ENCODE measurements around the gene RTEL1.
A peak's percentile ranks its signal among the peaks of the same experiment; 100 is the strongest.

Gene RTEL1

DNA sequence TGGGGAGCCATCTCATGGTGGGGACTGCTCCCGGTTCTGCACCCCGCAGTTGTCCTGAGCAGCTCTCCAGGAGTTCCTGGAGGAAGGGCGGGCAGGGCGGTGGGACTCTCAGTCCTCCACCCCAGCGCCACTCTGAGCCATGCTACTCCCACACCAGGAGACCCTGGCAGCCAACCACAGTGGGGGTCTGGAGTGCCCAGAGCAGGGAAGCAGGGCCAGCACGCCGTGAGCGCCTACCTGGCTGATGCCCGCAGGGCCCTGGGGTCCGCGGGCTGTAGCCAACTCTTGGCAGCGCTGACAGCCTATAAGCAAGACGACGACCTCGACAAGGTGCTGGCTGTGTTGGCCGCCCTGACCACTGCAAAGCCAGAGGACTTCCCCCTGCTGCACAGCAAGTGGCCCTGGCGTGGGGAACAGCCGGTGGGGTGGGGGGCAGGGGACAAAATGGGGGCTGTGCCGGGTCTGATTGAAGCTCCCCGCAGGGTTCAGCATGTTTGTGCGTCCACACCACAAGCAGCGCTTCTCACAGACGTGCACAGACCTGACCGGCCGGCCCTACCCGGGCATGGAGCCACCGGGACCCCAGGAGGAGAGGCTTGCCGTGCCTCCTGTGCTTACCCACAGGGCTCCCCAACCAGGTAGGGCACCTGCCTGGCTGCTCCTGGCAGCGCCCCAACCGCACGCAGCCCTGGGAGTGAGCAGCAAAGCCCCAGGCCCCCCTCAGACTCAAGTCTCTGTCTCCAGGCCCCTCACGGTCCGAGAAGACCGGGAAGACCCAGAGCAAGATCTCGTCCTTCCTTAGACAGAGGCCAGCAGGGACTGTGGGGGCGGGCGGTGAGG, 36.7 kb downstream of the RTEL1 start:
- Histone ChIP-seq H3K36me3 (replicated peaks) (no peaks in the 10 kb centered on the region), H3K4me3 (ENCODE audit: low read depth, low read length) (no peak overlapping the region), H3K27me3 (replicated peaks) (no peaks in the 10 kb centered on the region), H3K27ac (no peak overlapping the region)
- DNase-seq: no peak
- in situ Hi-C loops (cut with HindIII; ENCODE audit: low pct_ligation_motif_present, low sequenced_read_pairs): loop anchor here (25.0 kb wide), 1 partner anchor 108 kb away; no protein-coding TSS in a partner anchor
- TF ChIP-seq, protein P1, sequence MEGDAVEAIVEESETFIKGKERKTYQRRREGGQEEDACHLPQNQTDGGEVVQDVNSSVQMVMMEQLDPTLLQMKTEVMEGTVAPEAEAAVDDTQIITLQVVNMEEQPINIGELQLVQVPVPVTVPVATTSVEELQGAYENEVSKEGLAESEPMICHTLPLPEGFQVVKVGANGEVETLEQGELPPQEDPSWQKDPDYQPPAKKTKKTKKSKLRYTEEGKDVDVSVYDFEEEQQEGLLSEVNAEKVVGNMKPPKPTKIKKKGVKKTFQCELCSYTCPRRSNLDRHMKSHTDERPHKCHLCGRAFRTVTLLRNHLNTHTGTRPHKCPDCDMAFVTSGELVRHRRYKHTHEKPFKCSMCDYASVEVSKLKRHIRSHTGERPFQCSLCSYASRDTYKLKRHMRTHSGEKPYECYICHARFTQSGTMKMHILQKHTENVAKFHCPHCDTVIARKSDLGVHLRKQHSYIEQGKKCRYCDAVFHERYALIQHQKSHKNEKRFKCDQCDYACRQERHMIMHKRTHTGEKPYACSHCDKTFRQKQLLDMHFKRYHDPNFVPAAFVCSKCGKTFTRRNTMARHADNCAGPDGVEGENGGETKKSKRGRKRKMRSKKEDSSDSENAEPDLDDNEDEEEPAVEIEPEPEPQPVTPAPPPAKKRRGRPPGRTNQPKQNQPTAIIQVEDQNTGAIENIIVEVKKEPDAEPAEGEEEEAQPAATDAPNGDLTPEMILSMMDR (IDR thresholded peaks at IDR 0.05; ENCODE audit: low read depth, low read length, missing control alignments): no peak

DNA sequence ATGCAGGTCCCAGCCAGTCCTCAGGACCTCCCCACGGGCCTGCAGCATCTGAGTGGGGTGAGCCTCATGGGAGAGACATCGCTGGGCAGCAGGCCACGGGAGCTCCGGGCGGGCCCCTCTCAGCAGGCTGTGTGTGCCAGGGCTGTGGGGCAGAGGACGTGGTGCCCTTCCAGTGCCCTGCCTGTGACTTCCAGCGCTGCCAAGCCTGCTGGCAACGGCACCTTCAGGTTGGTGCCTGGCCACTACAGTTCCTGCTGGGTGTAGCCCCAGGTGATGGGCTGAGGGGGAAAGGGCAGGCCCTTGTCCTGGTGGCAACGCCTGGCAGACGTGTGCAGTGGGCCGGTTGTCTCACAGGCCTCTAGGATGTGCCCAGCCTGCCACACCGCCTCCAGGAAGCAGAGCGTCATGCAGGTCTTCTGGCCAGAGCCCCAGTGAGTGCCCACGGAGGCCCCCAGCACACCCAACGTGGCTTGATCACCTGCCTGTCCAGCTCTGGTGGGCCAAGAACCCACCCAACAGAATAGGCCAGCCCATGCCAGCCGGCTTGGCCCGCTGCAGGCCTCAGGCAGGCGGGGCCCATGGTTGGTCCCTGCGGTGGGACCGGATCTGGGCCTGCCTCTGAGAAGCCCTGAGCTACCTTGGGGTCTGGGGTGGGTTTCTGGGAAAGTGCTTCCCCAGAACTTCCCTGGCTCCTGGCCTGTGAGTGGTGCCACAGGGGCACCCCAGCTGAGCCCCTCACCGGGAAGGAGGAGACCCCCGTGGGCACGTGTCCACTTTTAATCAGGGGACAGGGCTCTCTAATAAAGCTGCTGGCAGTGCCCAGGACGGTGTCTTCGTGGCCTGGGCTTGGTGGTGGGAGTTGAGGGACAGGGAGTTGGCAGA, 37.6 kb downstream of the RTEL1 start:
- Histone ChIP-seq H3K4me3 (ENCODE audit: low read depth, low read length) (no peak overlapping the region), H3K36me3 (replicated peaks) (peaks cover 3% of the 10 kb centered on the region), H3K27ac (no peak overlapping the region), H3K27me3 (replicated peaks) (no peaks in the 10 kb centered on the region)
- DNase-seq: no peak
- in situ Hi-C loops (cut with HindIII; ENCODE audit: low pct_ligation_motif_present, low sequenced_read_pairs): loop anchor here (25.0 kb wide), 1 partner anchor 108 kb away; no protein-coding TSS in a partner anchor
- TF ChIP-seq, protein P1 (IDR thresholded peaks at IDR 0.05; ENCODE audit: low read depth, low read length, missing control alignments): no peak

GRCh38 chr20:63696306-63696627, 38.2 kb downstream of the RTEL1 start:
- TF ChIP-seq, protein P1 (IDR thresholded peaks at IDR 0.05; ENCODE audit: low read depth, low read length, missing control alignments): no peak
- no peak for DNase-seq
- Histone ChIP-seq H3K36me3 (replicated peaks) (peaks cover 3% of the 10 kb centered on the region), H3K4me3 (ENCODE audit: low read depth, low read length) (peak overlapping the region; percentile 63), H3K27me3 (replicated peaks) (no peaks in the 10 kb centered on the region), H3K27ac (no peak overlapping the region)
- in situ Hi-C loops (cut with HindIII; ENCODE audit: low pct_ligation_motif_present, low sequenced_read_pairs): loop anchor here (25.0 kb wide), 1 partner anchor 109 kb away; no protein-coding TSS in a partner anchor

DNA sequence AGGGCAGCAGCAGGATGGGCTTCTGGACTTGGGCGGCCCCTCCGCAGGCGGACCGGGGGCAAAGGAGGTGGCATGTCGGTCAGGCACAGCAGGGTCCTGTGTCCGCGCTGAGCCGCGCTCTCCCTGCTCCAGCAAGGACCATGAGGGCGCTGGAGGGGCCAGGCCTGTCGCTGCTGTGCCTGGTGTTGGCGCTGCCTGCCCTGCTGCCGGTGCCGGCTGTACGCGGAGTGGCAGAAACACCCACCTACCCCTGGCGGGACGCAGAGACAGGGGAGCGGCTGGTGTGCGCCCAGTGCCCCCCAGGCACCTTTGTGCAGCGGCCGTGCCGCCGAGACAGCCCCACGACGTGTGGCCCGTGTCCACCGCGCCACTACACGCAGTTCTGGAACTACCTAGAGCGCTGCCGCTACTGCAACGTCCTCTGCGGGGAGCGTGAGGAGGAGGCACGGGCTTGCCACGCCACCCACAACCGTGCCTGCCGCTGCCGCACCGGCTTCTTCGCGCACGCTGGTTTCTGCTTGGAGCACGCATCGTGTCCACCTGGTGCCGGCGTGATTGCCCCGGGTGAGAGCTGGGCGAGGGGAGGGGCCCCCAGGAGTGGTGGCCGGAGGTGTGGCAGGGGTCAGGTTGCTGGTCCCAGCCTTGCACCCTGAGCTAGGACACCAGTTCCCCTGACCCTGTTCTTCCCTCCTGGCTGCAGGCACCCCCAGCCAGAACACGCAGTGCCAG, 38.7 kb downstream of the RTEL1 start, which contains the start of gene TNFRSF6B:
TNFRSF6B (plus strand) TSS at position 25 of the 729 bp plus-strand sequence; CDS start at position 141, 116 bp downstream.
- peak within 1 kb of the TSS; percentile 12 for H3K27ac ChIP-seq
- peaks cover 3% of the 10 kb centered on the region for H3K36me3 ChIP-seq (replicated peaks)
- no peak for DNase-seq
- TF ChIP-seq, protein P1 (IDR thresholded peaks at IDR 0.05; ENCODE audit: low read depth, low read length, missing control alignments): no peak
- H3K4me3 ChIP-seq (ENCODE audit: low read depth, low read length): peak within 1 kb of the TSS; percentile 63
- in situ Hi-C loops (cut with HindIII; ENCODE audit: low pct_ligation_motif_present, low sequenced_read_pairs): loop anchor here (25.0 kb wide), 1 partner anchor 109 kb away; no protein-coding TSS in a partner anchor
- no peaks in the 10 kb centered on the region for H3K27me3 ChIP-seq (replicated peaks)

GRCh38 chr20:63697357-63697867, 39.3 kb downstream of the RTEL1 start:
- Histone ChIP-seq H3K36me3 (replicated peaks) (peaks cover 3% of the 10 kb centered on the region), H3K27ac (peak overlapping the region; percentile 90), H3K27me3 (replicated peaks) (no peaks in the 10 kb centered on the region), H3K4me3 (ENCODE audit: low read depth, low read length) (peak overlapping the region; percentile 63)
- TF ChIP-seq, protein P1 (IDR thresholded peaks at IDR 0.05; ENCODE audit: low read depth, low read length, missing control alignments): no peak
- DNase-seq: no peak
- in situ Hi-C loops (cut with HindIII; ENCODE audit: low pct_ligation_motif_present, low sequenced_read_pairs): loop anchor here (25.0 kb wide), 1 partner anchor 110 kb away; no protein-coding TSS in a partner anchor

Measured in brain microvascular endothelial cell (primary cell).